ENCODE results near the gene NTSR2.

NTSR2 gene

GRCh38 chr2:11685906-11686470 lies 16.0 kb upstream of the NTSR2 start:
- ChIA-PET CTCF (interaction anchor here (2.8 to 3.1 kb wide), 2 partner anchors 13 to 93 kb away, joined by 34 to 45 read pairs; no protein-coding TSS in a partner anchor), POLR2A (no interaction called here)
- no peak for DNase-seq (ENCODE audit: extremely low spot score)
- no peak for TF ChIP-seq CTCF (IDR thresholded peaks at IDR 0.05; ENCODE audit: control extremely low read depth, extremely low read depth, low read depth, missing control alignments)

- POLR2A ChIA-PET, result no interaction called here
- CTCF ChIA-PET, result interaction anchor here (1.2 to 1.5 kb wide), 3 partner anchors 12 to 552 kb away, joined by 3 to 5 read pairs (median 4); a partner anchor contains a TSS
- DNase-seq (ENCODE audit: extremely low spot score), result no peak
- TF ChIP-seq CTCF (IDR thresholded peaks at IDR 0.05; ENCODE audit: control extremely low read depth, extremely low read depth, low read depth, missing control alignments), result no peak
Measured at GRCh38 chr2:11684894-11685460, 15.0 kb upstream of the NTSR2 start.

GRCh38 chr2:11683966-11684365 lies 14.0 kb upstream of the NTSR2 start:
- no peak for TF ChIP-seq CTCF (IDR thresholded peaks at IDR 0.05; ENCODE audit: control extremely low read depth, extremely low read depth, low read depth, missing control alignments)
- ChIA-PET POLR2A (no interaction called here), CTCF (interaction anchor here (0.6 to 2.1 kb wide), 6 partner anchors 9 to 551 kb away, joined by 3 to 15 read pairs (median 4); a partner anchor contains a TSS)
- no peak for DNase-seq (ENCODE audit: extremely low spot score)

- ChIA-PET CTCF (interaction anchor here (1.0 to 2.1 kb wide), 7 partner anchors 9 to 551 kb away, joined by 3 to 15 read pairs (median 4); a partner anchor contains a TSS), POLR2A (no interaction called here)
- no peak for TF ChIP-seq CTCF (IDR thresholded peaks at IDR 0.05; ENCODE audit: control extremely low read depth, extremely low read depth, low read depth, missing control alignments)
- DNase-seq (ENCODE audit: extremely low spot score), result no peak
Measured at GRCh38 chr2:11683476-11683875, 13.5 kb upstream of the NTSR2 start.

GRCh38 chr2:11682590-11682915 lies 12.6 kb upstream of the NTSR2 start:
- TF ChIP-seq CTCF (IDR thresholded peaks at IDR 0.05; ENCODE audit: control extremely low read depth, extremely low read depth, low read depth, missing control alignments), result no peak
- CTCF ChIA-PET, result interaction anchor here (1.0 to 2.1 kb wide), 7 partner anchors 10 to 550 kb away, joined by 3 to 15 read pairs (median 3); a partner anchor contains a TSS
- no peak for DNase-seq (ENCODE audit: extremely low spot score)
- POLR2A ChIA-PET, result no interaction called here

- POLR2A ChIA-PET, result no interaction called here
- CTCF ChIA-PET, result interaction anchor here (0.9 to 2.1 kb wide), 10 partner anchors 11 to 550 kb away, joined by 3 to 15 read pairs (median 3); no protein-coding TSS in a partner anchor
- DNase-seq (ENCODE audit: extremely low spot score), result peak; percentile 81
- peak; percentile 59 for TF ChIP-seq CTCF (IDR thresholded peaks at IDR 0.05; ENCODE audit: control extremely low read depth, extremely low read depth, low read depth, missing control alignments)
Measured at GRCh38 chr2:11681722-11682589, 12.0 kb upstream of the NTSR2 start.
